PC-9 (cell line): Measurements from ENCODE around the gene KIAA1217.

Experiments used
- CTCF ChIP-seq: fragments of 200-600 bp; sonication (generic); conservative IDR thresholded peaks from 2 replicates; pipeline ENCODE4 v1.6.1; 2017; ENCODE audit warnings: mixed run types, antibody characterized with exemption, mild to moderate bottlenecking, moderate library complexity
- EZH2 ChIP-seq: fragments of 200-600 bp; sonication (generic); IDR thresholded peaks from 2 replicates; pipeline ENCODE4 v1.8.0; 2017; ENCODE audit warnings: antibody characterized with exemption, low read depth

GRCh38 chr10:24339387-24339786 lies 130.4 kb downstream of the KIAA1217 start:
- TF ChIP-seq CTCF (no peak), EZH2 (no peak)
